ENCODE data around the gene OPN4.

DNA sequence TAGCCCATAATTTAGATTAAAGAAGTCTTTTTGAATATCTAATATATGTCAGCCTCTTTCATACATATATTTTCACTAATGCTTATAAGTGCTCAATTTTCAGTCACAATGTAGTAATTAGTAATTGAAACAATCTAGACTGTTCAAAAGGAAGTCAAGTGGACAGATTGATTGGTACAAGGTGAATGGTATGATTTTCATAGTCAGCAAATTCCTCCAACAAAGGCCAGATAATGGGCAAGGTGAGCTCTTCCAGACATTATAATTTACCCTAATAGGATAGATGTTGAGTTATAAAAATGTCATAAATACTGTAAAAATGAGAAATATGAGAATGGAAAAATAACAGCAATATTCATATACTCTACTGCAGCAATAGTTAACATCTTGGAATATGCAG lies 44.4 kb upstream of the OPN4 start:
- no peak for TF ChIP-seq EZH2 (IDR thresholded peaks at IDR 0.05; ENCODE audit: insufficient read depth, poor library complexity, severe bottlenecking)
- no peak for TF ChIP-seq EZH2phosphoT487 (IDR thresholded peaks at IDR 0.05; ENCODE audit: insufficient read depth, low read depth)
